OCI-LY3 (cell line): ENCODE data around the gene PCSK5.

Source experiments
- H2AFZ ChIP-seq: fragments of 200-600, 300-600 bp; shearing (Covaris generic); 2 replicates; pipeline ENCODE4 v1.6.0; 2014; ENCODE audit warnings: antibody characterized with exemption, low read depth, low read length
- H3K27ac ChIP-seq: fragments of 200-600, 300-600 bp; sonication (generic); 2 replicates; pipeline ENCODE4 v1.5.1; 2014; ENCODE audit warnings: mild to moderate bottlenecking, low read length, moderate library complexity, mixed read lengths
- H3K27me3 ChIP-seq: fragments of 200-600, 300-600 bp; sonication (generic); 2 replicates; pipeline ENCODE4 v1.6.1; 2014; ENCODE audit warnings: low read depth, low read length, mixed read lengths
- H3K36me3 ChIP-seq: fragments of 200-600, 300-600 bp; sonication (generic); replicated peaks from 2 replicates; pipeline ENCODE3; 2014; ENCODE audit warnings: low read depth, low read length, mixed read lengths
- H3K4me1 ChIP-seq: fragments of 300-600, 200-600 bp; sonication (generic); 2 replicates; pipeline ENCODE4 v1.6.1; 2014; ENCODE audit warnings: low read length, mixed read lengths
- H3K4me2 ChIP-seq: fragments of 200-600, 300-600 bp; sonication (generic); 2 replicates; pipeline ENCODE4 v1.6.1; 2014; ENCODE audit warnings: low read length, mixed read lengths
- H3K4me3 ChIP-seq: fragments of 300-600, 200-600 bp; sonication (generic); 2 replicates; pipeline ENCODE4 v1.5.1; 2014; ENCODE audit warnings: antibody characterized with exemption, mild to moderate bottlenecking, low read length, moderate library complexity
- H3K79me2 ChIP-seq: fragments of 300-600, 200-600 bp; shearing (Covaris generic); 2 replicates; pipeline ENCODE4 v1.6.1; 2014; ENCODE audit warnings: mild to moderate bottlenecking, low read length, mixed read lengths
- H3K9ac ChIP-seq: fragments of 300-600, 200-600 bp; shearing (Covaris generic); 2 replicates; pipeline ENCODE4 v1.6.0; 2014; ENCODE audit warnings: mild to moderate bottlenecking, low read length, moderate library complexity
- H3K9me3 ChIP-seq: fragments of 200-600, 300-600 bp; shearing (Covaris generic); 2 replicates; pipeline ENCODE4 v1.6.1; 2014; ENCODE audit warnings: low read length, mixed read lengths; ENCODE audit not compliant: insufficient read depth
- H4K20me1 ChIP-seq: fragments of 200-600, 300-600 bp; sonication (generic); 2 replicates; pipeline ENCODE4 v1.6.1; 2016; ENCODE audit warnings: low read length, mixed read lengths; ENCODE audit not compliant: insufficient read depth
- EZH2phosphoT487 ChIP-seq: fragments of 200-600 bp; shearing (Covaris generic); IDR thresholded peaks from 2 replicates; pipeline ENCODE4 v1.6.1; 2018; ENCODE audit warnings: antibody characterized with exemption, mixed run types, low read depth
- TF ChIP-seq, protein P1 (sequence below): fragments of 200-600, 300-600 bp; sonication (generic); IDR thresholded peaks from 2 replicates; pipeline ENCODE4 v1.5.1; 2014; ENCODE audit warnings: antibody characterized with exemption, low read length, low read depth

Gene PCSK5

DNA sequence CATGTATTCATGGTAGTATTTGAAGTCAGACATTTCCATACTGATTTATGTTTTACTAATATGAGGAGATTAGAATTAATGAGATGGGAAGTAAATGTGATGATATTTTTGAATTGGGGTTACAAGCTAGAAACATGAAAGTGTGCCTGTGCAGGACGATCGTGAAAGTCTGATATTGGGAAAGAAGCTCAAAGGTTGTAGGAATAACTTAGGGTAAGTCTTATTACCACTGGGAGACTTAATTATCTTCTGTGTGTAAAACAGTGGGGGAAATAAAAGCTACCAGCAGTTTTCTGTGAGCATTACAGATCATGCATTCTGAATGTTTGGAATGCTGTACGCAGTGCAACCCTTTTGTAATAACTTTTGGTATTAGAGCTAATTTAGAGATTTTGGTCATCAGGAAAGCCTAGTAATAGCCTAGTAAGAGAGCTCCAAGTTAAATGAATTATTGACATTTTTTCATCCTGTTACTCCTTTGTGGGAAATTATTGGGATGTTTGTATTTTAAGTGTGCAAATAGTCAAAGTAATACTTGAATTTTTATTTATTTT lies 153.9 kb downstream of the PCSK5 start:
- Histone ChIP-seq H3K9ac (no peak overlapping the region), H3K4me1 (no peaks in the 10 kb centered on the region), H3K4me2 (no peak overlapping the region), H3K4me3 (no peak overlapping the region), H3K27me3 (no peaks in the 10 kb centered on the region), H2AFZ (no peak overlapping the region), H3K79me2 (no peaks in the 10 kb centered on the region), H3K27ac (no peak overlapping the region), H3K9me3 (no peaks in the 10 kb centered on the region), H4K20me1 (no peaks in the 10 kb centered on the region), H3K36me3 (no peaks in the 10 kb centered on the region)
- TF ChIP-seq, protein P1, sequence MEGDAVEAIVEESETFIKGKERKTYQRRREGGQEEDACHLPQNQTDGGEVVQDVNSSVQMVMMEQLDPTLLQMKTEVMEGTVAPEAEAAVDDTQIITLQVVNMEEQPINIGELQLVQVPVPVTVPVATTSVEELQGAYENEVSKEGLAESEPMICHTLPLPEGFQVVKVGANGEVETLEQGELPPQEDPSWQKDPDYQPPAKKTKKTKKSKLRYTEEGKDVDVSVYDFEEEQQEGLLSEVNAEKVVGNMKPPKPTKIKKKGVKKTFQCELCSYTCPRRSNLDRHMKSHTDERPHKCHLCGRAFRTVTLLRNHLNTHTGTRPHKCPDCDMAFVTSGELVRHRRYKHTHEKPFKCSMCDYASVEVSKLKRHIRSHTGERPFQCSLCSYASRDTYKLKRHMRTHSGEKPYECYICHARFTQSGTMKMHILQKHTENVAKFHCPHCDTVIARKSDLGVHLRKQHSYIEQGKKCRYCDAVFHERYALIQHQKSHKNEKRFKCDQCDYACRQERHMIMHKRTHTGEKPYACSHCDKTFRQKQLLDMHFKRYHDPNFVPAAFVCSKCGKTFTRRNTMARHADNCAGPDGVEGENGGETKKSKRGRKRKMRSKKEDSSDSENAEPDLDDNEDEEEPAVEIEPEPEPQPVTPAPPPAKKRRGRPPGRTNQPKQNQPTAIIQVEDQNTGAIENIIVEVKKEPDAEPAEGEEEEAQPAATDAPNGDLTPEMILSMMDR: no peak
- TF ChIP-seq EZH2phosphoT487: no peak

DNA sequence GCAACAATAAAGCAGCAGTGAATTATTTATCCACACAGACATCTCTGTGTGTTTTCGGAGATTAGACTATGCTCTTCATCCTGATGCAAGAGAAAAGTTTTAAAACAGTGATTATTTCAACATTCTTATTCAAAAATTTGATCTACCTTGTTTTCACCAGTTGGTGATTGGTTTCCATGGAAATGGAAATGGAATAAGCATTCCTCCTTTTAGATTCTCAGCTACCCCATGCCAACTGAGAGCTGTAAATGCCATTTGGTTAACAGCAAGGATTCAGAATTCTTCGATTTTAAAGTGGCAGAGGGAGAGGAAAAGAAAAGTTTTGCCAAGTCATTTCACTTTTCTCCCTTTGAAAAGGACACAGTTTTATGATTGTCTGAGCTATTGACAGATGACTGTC lies 154.7 kb downstream of the PCSK5 start:
- Histone ChIP-seq H3K9ac (no peak overlapping the region), H3K79me2 (no peaks in the 10 kb centered on the region), H3K4me2 (no peak overlapping the region), H3K9me3 (no peaks in the 10 kb centered on the region), H3K27me3 (no peaks in the 10 kb centered on the region), H3K36me3 (no peaks in the 10 kb centered on the region), H3K4me1 (no peaks in the 10 kb centered on the region), H3K4me3 (no peak overlapping the region), H4K20me1 (no peaks in the 10 kb centered on the region), H2AFZ (no peak overlapping the region), H3K27ac (no peak overlapping the region)
- TF ChIP-seq EZH2phosphoT487: no peak
- TF ChIP-seq, protein P1: no peak

DNA sequence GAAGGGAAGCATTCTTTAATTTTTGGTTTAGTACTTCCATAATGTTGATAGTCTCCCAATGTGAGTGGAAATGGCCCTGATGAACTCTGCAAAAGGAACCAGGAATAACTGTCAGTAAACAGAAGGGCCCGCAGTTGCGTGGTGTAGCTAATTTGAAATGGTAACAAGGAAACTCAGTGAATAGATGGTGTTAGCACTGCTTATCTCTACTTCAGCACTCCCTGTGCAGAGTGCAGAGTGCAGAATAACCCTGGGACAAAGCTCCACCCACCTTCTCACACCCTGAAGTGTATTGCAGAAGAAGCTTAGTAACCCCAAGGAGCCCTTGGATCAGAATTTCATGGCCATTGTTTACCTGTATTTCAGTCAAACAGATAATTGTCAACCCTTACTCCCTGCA lies 158.9 kb downstream of the PCSK5 start:
- Histone ChIP-seq H3K27ac (no peak overlapping the region), H4K20me1 (no peaks in the 10 kb centered on the region), H3K9ac (no peak overlapping the region), H3K9me3 (no peaks in the 10 kb centered on the region), H3K27me3 (no peaks in the 10 kb centered on the region), H3K4me2 (no peak overlapping the region), H3K36me3 (no peaks in the 10 kb centered on the region), H2AFZ (no peak overlapping the region), H3K4me3 (no peak overlapping the region), H3K79me2 (no peaks in the 10 kb centered on the region), H3K4me1 (no peaks in the 10 kb centered on the region)
- no peak for TF ChIP-seq EZH2phosphoT487

DNA sequence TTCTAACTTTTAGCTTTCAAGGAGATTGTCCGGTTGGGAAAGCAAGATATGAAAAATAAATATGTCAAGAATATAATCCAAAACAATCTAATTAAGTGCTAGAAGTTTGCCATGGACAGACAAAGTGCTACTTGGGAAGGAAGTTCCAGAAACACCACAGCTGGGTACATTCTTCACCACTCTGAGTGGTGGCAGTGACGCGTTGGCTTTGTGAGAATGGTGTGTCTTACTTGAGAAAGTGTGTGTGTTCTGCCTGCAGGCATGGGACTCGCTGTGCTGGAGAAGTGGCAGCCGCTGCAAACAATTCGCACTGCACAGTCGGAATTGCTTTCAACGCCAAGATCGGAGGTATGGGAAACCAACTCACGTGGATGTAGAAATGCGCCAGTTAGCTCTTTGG lies 177.2 kb downstream of the PCSK5 start:
- TF ChIP-seq, protein P1: no peak
- H3K4me2 ChIP-seq: no peak overlapping the region
- no peaks in the 10 kb centered on the region for H3K36me3 ChIP-seq
- no peak overlapping the region for H2AFZ ChIP-seq
- H3K4me3 ChIP-seq: no peak overlapping the region
- no peak overlapping the region for H3K27ac ChIP-seq
- H3K9me3 ChIP-seq: no peaks in the 10 kb centered on the region
- no peaks in the 10 kb centered on the region for H3K4me1 ChIP-seq
- no peak overlapping the region for H3K9ac ChIP-seq
- H3K27me3 ChIP-seq: 0 out of 2 replicates have a peak, but pooled peaks cover under 1% of the 10 kb centered on the region
- no peaks in the 10 kb centered on the region for H3K79me2 ChIP-seq
- H4K20me1 ChIP-seq: no peaks in the 10 kb centered on the region
